Lower leg skin (tissue), 3 donors: ENCODE measurements around the gene NR1D2.

ENCODE experiments used
- POLR2A ChIP-seq, 2 donors: fragments of 450-650 bp; IDR thresholded peaks; one replicate each; pipeline ENCODE4 v1.6.1; 2016 to 2017; ENCODE audit warnings: antibody characterized with exemption in 2 of 2, mild to moderate bottlenecking in 1 of 2, moderate library complexity in 1 of 2
- TF ChIP-seq, protein P1 (sequence below), 3 donors: fragments of 450-650 bp; IDR thresholded peaks; one replicate each; pipeline ENCODE4 v1.5.1; 2016; ENCODE audit warnings: antibody characterized with exemption in 3 of 3, mild to moderate bottlenecking in 3 of 3, moderate library complexity in 2 of 3

DNA sequence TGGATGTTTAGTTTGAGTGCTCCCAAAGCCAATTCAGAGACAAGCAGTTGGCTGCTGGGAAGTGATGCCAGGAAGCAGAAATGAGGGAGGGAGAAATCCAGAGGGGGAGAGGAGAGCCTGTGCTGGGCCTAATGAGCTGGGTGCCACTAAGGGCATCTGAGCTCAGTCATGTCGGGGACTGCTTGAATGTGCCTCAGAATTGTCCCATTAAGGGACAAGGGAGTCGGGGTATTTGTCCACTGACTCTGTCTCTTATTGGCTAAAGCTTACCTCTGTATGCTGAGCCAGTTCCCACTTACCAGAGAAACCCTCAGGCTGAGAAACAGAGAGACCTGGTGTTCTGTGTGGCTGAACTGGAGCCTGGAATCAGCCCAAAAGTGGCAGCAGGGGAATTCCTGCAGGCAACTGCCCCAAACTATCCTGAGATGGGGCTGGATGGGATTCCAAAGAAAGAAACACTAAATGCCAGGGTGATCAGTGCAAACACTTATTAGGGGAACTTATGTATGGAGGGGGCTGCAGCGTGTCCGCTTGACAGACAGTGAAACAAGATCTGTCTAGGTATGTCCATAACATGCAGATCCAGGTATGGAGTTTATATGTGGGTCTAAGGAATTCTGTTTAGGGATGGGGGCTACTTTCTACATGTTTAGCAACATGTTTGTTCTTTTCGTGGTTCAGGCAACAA, 48.6 kb downstream of the NR1D2 start:
- TF ChIP-seq, protein P1, sequence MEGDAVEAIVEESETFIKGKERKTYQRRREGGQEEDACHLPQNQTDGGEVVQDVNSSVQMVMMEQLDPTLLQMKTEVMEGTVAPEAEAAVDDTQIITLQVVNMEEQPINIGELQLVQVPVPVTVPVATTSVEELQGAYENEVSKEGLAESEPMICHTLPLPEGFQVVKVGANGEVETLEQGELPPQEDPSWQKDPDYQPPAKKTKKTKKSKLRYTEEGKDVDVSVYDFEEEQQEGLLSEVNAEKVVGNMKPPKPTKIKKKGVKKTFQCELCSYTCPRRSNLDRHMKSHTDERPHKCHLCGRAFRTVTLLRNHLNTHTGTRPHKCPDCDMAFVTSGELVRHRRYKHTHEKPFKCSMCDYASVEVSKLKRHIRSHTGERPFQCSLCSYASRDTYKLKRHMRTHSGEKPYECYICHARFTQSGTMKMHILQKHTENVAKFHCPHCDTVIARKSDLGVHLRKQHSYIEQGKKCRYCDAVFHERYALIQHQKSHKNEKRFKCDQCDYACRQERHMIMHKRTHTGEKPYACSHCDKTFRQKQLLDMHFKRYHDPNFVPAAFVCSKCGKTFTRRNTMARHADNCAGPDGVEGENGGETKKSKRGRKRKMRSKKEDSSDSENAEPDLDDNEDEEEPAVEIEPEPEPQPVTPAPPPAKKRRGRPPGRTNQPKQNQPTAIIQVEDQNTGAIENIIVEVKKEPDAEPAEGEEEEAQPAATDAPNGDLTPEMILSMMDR (IDR thresholded peaks at IDR 0.05) = no peak
- TF ChIP-seq POLR2A (IDR thresholded peaks at IDR 0.05) = no peak
